Fibroblast of skin of scalp (primary cell): ENCODE data around the gene NCBP2.
"Not testable (repeated sequence)": the region's sequence is repeated elsewhere in the genome, so short reads cannot be mapped to it uniquely, and the experiment has no call there.

Experiments used
- DNase-seq: peaks from one replicate; pipeline ENCODE4 v3.0.0-alpha.2; 2013

NCBP2 gene

GRCh38 chr3:196968233-196969133, 26.2 kb upstream of the NCBP2 start, which contains the start of gene PIGZ:
Gene PIGZ (minus strand): TSS chr3:196968833. CDS start chr3:196952031, 16,802 bp downstream.
- DNase-seq, result peak; percentile 29

GRCh38 chr3:196967412-196968232, 25.3 kb upstream of the NCBP2 start:
- no peak for DNase-seq

- DNase-seq, result peak; percentile 34
Observed at GRCh38 chr3:196966526-196967401, 24.4 kb upstream of the NCBP2 start.

GRCh38 chr3:196965804-196966173, 23.5 kb upstream of the NCBP2 start:
- no peak for DNase-seq

- DNase-seq, result no peak
Observed at GRCh38 chr3:196965112-196965803, 22.9 kb upstream of the NCBP2 start.

- no peak for DNase-seq
Observed at GRCh38 chr3:196963631-196963953, 21.3 kb upstream of the NCBP2 start.

GRCh38 chr3:196962930-196963630, 20.8 kb upstream of the NCBP2 start:
- DNase-seq, result no peak

- no peak for DNase-seq
Observed at GRCh38 chr3:196962108-196962929, 20.0 kb upstream of the NCBP2 start.

GRCh38 chr3:196954832-196955231, 12.5 kb upstream of the NCBP2 start:
- DNase-seq, result no peak

- DNase-seq, result no peak
Observed at GRCh38 chr3:196951371-196951770, 9.0 kb upstream of the NCBP2 start.

- DNase-seq, result no peak
Observed at GRCh38 chr3:196949750-196950149, 7.4 kb upstream of the NCBP2 start.

- DNase-seq, result no peak
Observed at GRCh38 chr3:196949285-196949619, 6.9 kb upstream of the NCBP2 start.

- no peak for DNase-seq
Observed at GRCh38 chr3:196948442-196949284, 6.3 kb upstream of the NCBP2 start.

- no peak for DNase-seq
Observed at GRCh38 chr3:196947860-196948441, 5.6 kb upstream of the NCBP2 start.

GRCh38 chr3:196947136-196947859, 5.0 kb upstream of the NCBP2 start:
- no peak for DNase-seq

- not testable (repeated sequence) for DNase-seq
Observed at GRCh38 chr3:196944037-196944790, 1.9 kb upstream of the NCBP2 start.

- peak; percentile 13 for DNase-seq
Observed at GRCh38 chr3:196942915-196943277, 568 bp upstream of the NCBP2 start.

- DNase-seq, result peak; percentile 37
Observed at GRCh38 chr3:196941729-196942225, 551 bp downstream of the NCBP2 start.
